H1 (cell line): ENCODE results near the gene LBH. TPM values are rescaled to one million over a fixed set of nuclear protein-coding genes. Genes with fewer than 3 reads are reported as not detected.

Experiments
- ASH2L ChIP-seq: fragments of 200-600, 300-600 bp; sonication (generic); IDR thresholded peaks from one replicate; pipeline ENCODE4 v1.7.1; 2017; ENCODE audit warnings: low read length
- CHD1 ChIP-seq: IDR thresholded peaks from 2 replicates; pipeline ENCODE4 v1.6.1; 2012; ENCODE audit warnings: low read depth, low read length, improper control_type of control experiment
- CHD7 ChIP-seq: fragments of 300-600 bp; sonication (generic); IDR thresholded peaks from 2 replicates; pipeline ENCODE4 v1.7.1; 2012; ENCODE audit warnings: low read length, moderate library complexity, mild to moderate bottlenecking, inconsistent platforms; ENCODE audit not compliant: insufficient replicate concordance
- CTCF ChIP-seq, 3 experiments: IDR thresholded peaks; 1 replicate in 2 of 3; 2 replicates in 1 of 3; pipeline versions ENCODE4 v1.5.1 to v1.6.1; 2011; ENCODE audit warnings: low read length in 3 of 3, mild to moderate bottlenecking in 3 of 3, inconsistent platforms in 2 of 3, low read depth in 1 of 3, moderate library complexity in 1 of 3; ENCODE audit not compliant: insufficient read depth in 1 of 3; ENCODE audit errors: control extremely low read depth in 1 of 3
- TAF7 ChIP-seq: optimal IDR thresholded peaks from 2 replicates; pipeline ENCODE3; 2011; ENCODE audit warnings: low read depth, mild to moderate bottlenecking, inconsistent platforms, low read length, moderate library complexity, borderline replicate concordance
- polyA plus RNA-seq, 7 experiments: library from polyadenylated mRNA; depleted of rRNA in 3 of 7; stranded (reverse) in 5 of 7; unstranded in 2 of 7; fragments of >200 nt in 5 of 7; fragments of 200-250 nt in 2 of 7; gene quantifications; 1 replicate in 5 of 7; 2 replicates in 1 of 7; 4 replicates in 1 of 7; pipeline versions ENCODE4 v1.2.1 to v1.2.3, GENCODE V29; 2011 to 2013; ENCODE audit warnings: missing spikeins in 2 of 7, mixed read lengths in 2 of 7
- total RNA-seq: library from RNA; stranded (reverse); fragmentation: NEBNext Ultra II Directional; extraction: Animal tissue kit (Norgen Biotek cat#: 25700); gene quantifications from 2 replicates; pipeline ENCODE4 v1.2.1, GENCODE V29; 2021

The LBH gene
- total and polyA plus RNA-seq, 2 of the 8 experiments (the other 6 are each of a cell fraction or from before 2014, with no cell fraction given): 25.7 to 34.5 TPM

GRCh38 chr2:30280596-30281434, 49.5 kb downstream of the LBH start (continued):
- TF ChIP-seq CTCF (IDR thresholded peaks at IDR 0.05; ENCODE audit: control extremely low read depth in 1 of 3, insufficient read depth in 1 of 3, low read depth in 1 of 3, low read length in 3 of 3) (no peak), ASH2L (no peak), CHD7 (no peak), TAF7 (no peak), CHD1 (no peak)
- TF ChIP-seq, all 59 proteins: peak for 0
